ENCODE measurements around the gene DAPP1. TPM values are rescaled to one million over a fixed set of nuclear protein-coding genes. Genes with fewer than 3 reads are reported as not detected.

DAPP1 gene
- total and polyA plus RNA-seq, 2 of the 4 experiments (the other 2 are of a cell fraction) = not detected

GRCh38 chr4:99848591-99849001, 32.0 kb downstream of the DAPP1 start:
- no peak overlapping the region for H3K4me2 ChIP-seq (ENCODE audit: low read depth, low read length)
- no peaks in the 10 kb centered on the region for H3K79me1 ChIP-seq (ENCODE audit: low read depth in 1 of 2, low read length in 2 of 2)
- no TSS peak for BruUV-seq (replicated peaks)
- H3K14ac ChIP-seq (replicated peaks; ENCODE audit: low read depth, low read length) = no peak overlapping the region
- H4K8ac ChIP-seq (ENCODE audit: low read depth in 2 of 2, low read length in 2 of 2) = no peak overlapping the region
- no peaks in the 10 kb centered on the region for H3K9me1 ChIP-seq (ENCODE audit: insufficient read depth, low read length)
- no peak overlapping the region for H2BK5ac ChIP-seq (ENCODE audit: low read depth, low read length, poor library complexity, severe bottlenecking)
- H2BK15ac ChIP-seq (ENCODE audit: low read depth, low read length) = no peak overlapping the region
- no peak overlapping the region for H3K9ac ChIP-seq (ENCODE audit: low read depth, low read length)
- no peak overlapping the region for H3K4me3 ChIP-seq (ENCODE audit: insufficient read depth, low read depth, low read length)
- no peaks in the 10 kb centered on the region for H3K9me3 ChIP-seq (ENCODE audit: control insufficient read depth, insufficient read depth, low read length)
- no peak overlapping the region for H2BK120ac ChIP-seq (ENCODE audit: low read depth, low read length)
- no peak overlapping the region for H3K4ac ChIP-seq (ENCODE audit: low read depth, low read length)
- TF ChIP-seq FOS (IDR thresholded peaks at IDR 0.05; ENCODE audit: low read depth, low read length) (no peak), SMC3 (IDR thresholded peaks at IDR 0.05; ENCODE audit: low read depth, low read length) (no peak), MAZ (IDR thresholded peaks at IDR 0.05; ENCODE audit: borderline replicate concordance, low read depth, low read length) (no peak), RFX5 (IDR thresholded peaks at IDR 0.05; ENCODE audit: low read depth, low read length) (no peak), MAFK (IDR thresholded peaks at IDR 0.05; ENCODE audit: low read depth, low read length) (no peak), CTCF (conservative IDR thresholded peaks at IDR 0.05; ENCODE audit: low read depth, low read length) (no peak), MXI1 (IDR thresholded peaks at IDR 0.05; ENCODE audit: borderline replicate concordance, low read depth, low read length) (no peak), RAD21 (IDR thresholded peaks at IDR 0.05; ENCODE audit: low read length) (no peak), POLR2A (IDR thresholded peaks at IDR 0.05; ENCODE audit: low read depth, low read length) (no peak), NFE2L2 (IDR thresholded peaks at IDR 0.05; ENCODE audit: low read depth, low read length) (no peak), CHD1 (IDR thresholded peaks at IDR 0.05; ENCODE audit: low read depth, low read length) (no peak), CEBPB (IDR thresholded peaks at IDR 0.05; ENCODE audit: low read depth, low read length) (no peak)
- TF ChIP-seq, protein P1, sequence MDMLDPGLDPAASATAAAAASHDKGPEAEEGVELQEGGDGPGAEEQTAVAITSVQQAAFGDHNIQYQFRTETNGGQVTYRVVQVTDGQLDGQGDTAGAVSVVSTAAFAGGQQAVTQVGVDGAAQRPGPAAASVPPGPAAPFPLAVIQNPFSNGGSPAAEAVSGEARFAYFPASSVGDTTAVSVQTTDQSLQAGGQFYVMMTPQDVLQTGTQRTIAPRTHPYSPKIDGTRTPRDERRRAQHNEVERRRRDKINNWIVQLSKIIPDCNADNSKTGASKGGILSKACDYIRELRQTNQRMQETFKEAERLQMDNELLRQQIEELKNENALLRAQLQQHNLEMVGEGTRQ (IDR thresholded peaks at IDR 0.05; ENCODE audit: low read depth, low read length) = no peak
- TF ChIP-seq, protein P2, sequence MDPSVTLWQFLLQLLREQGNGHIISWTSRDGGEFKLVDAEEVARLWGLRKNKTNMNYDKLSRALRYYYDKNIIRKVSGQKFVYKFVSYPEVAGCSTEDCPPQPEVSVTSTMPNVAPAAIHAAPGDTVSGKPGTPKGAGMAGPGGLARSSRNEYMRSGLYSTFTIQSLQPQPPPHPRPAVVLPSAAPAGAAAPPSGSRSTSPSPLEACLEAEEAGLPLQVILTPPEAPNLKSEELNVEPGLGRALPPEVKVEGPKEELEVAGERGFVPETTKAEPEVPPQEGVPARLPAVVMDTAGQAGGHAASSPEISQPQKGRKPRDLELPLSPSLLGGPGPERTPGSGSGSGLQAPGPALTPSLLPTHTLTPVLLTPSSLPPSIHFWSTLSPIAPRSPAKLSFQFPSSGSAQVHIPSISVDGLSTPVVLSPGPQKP (IDR thresholded peaks at IDR 0.05; ENCODE audit: borderline replicate concordance, low read depth, low read length) = no peak
- H3K18ac ChIP-seq (ENCODE audit: low read depth, low read length) = no peak overlapping the region
- no peak overlapping the region for H2AK5ac ChIP-seq (ENCODE audit: low read depth, low read length)
- CTCF ChIA-PET = no interaction called here
- in situ Hi-C loops (cut with MboI; ENCODE audit: low sequenced_read_pairs) (no loop called here), dilution Hi-C loops (cut with HindIII; ENCODE audit: low sequenced_read_pairs, unreplicated experiment) (no loop called here), intact Hi-C loops (cut with micrococcal nuclease) (no loop called here)
- no peaks in the 10 kb centered on the region for H4K20me1 ChIP-seq (ENCODE audit: insufficient read depth, low read length)
- WGBS, 2 experiments (ENCODE audit: extremely low coverage in 2 of 2, insufficient read length in 1 of 2) = no CpG with 5 or more reads among the region's 4 CpGs
- H3K27ac ChIP-seq (ENCODE audit: insufficient read depth, low read length) = no peak overlapping the region
- no peak overlapping the region for H4K5ac ChIP-seq (ENCODE audit: low read depth, low read length)
- no peak overlapping the region for H3K56ac ChIP-seq (ENCODE audit: extremely low read depth, insufficient read depth, low read length)
- no peak overlapping the region for H2AFZ ChIP-seq (replicated peaks; ENCODE audit: low read length, poor library complexity)
- H3K4me1 ChIP-seq (ENCODE audit: control insufficient read depth, insufficient read depth, low read length) = no peaks in the 10 kb centered on the region
- H4K91ac ChIP-seq (ENCODE audit: insufficient read depth, low read depth, low read length) = no peak overlapping the region
- ATAC-seq (ENCODE audit: low read depth) (no peak), DNase-seq (no peak)
- H3K36me3 ChIP-seq (ENCODE audit: control insufficient read depth, insufficient read depth, low read length) = no peaks in the 10 kb centered on the region
- no peak overlapping the region for H2AK9ac ChIP-seq (replicated peaks; ENCODE audit: low read depth, low read length, poor library complexity)
- no peak overlapping the region for H3K23ac ChIP-seq (ENCODE audit: low read depth, low read length)
- POLR2A ChIA-PET (ENCODE audit: unreplicated experiment) = no interaction called here
- H2BK20ac ChIP-seq (ENCODE audit: low read depth, low read length) = no peak overlapping the region
- H3K27me3 ChIP-seq (ENCODE audit: control insufficient read depth, insufficient read depth, low read length) = peaks cover 2% of the 10 kb centered on the region; the same call in 1 of the 2 replicates
